Epithelial cell of proximal tubule (primary cell): ENCODE results near the gene KREMEN2. TPM values are rescaled to one million over a fixed set of nuclear protein-coding genes. Genes with fewer than 3 reads are reported as not detected.

Experiments
- DNase-seq: peaks from one replicate; pipeline ENCODE4 v3.0.0-alpha.2; 2011; ENCODE audit warnings: low read depth
- H3K4me3 ChIP-seq: 2 replicates; pipeline ENCODE4 v1.5.1; 2011; ENCODE audit warnings: low read depth, mild to moderate bottlenecking, low read length
- total RNA-seq: library from RNA; depleted of rRNA; stranded (reverse); fragments of >200 nt; gene quantifications from 2 replicates; pipeline ENCODE4 v1.2.3, GENCODE V29; 2015
- TF ChIP-seq, protein P1 (sequence below): conservative IDR thresholded peaks from 2 replicates; pipeline ENCODE4 v1.5.1; 2012; ENCODE audit warnings: low read depth, mild to moderate bottlenecking, low read length

The KREMEN2 gene
- total RNA-seq, 1 donor from 2014 or later: 4.2 TPM

DNA sequence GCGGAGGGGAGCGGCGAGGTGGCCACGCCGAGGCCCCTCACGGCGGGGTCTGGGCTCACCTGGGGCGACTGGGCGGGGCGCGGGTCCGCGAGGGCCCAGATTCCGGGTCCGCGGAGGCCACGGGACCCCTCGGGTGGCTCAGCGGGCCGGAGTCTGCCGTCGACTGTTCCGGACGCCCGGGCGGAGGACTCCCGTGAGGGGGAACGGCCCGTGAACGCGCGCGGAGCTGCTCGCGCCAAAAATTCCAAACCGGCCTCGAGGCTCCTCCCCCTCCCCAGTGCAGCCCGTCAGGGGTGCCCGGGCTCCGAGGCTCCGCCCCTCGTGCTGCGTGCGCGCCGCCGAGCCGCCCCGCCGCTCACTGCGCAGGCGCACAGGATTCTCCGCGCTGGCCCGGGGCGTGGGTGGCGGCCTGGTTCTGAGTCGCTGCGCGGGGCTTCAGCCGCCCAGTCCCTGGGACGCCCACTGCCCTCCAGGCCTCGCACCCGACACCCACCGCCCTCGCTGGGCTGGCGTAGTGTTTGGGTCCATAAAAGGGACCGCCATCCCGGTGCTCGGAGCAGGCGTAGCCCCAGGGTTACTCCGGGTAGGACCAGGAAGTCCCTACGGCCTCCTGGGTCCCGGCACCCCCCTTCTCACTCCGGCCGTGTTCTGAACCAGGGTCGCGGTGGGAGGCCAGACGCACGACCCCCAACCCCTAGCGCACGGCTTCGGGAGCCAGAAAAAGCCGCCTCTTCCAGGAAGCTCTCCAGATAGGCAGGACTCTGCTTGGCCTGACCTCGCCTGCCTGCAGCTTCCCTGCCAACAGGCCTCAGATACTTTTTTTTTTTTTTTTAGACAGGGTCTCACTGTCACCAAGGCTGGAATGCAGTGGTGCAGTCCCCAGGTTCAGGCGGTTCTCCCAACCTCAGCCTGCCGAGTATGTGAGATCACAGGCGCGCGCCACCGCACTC lies 16.4 kb downstream of the KREMEN2 start, which contains the start of gene PKMYT1:
PKMYT1 (minus strand) TSS at position 220 of the 950 bp plus-strand sequence. CDS start 789 bp downstream, outside the sequence.
- no peak for DNase-seq
- peak within 1 kb of the TSS; percentile 90 for H3K4me3 ChIP-seq
- TF ChIP-seq, protein P1, sequence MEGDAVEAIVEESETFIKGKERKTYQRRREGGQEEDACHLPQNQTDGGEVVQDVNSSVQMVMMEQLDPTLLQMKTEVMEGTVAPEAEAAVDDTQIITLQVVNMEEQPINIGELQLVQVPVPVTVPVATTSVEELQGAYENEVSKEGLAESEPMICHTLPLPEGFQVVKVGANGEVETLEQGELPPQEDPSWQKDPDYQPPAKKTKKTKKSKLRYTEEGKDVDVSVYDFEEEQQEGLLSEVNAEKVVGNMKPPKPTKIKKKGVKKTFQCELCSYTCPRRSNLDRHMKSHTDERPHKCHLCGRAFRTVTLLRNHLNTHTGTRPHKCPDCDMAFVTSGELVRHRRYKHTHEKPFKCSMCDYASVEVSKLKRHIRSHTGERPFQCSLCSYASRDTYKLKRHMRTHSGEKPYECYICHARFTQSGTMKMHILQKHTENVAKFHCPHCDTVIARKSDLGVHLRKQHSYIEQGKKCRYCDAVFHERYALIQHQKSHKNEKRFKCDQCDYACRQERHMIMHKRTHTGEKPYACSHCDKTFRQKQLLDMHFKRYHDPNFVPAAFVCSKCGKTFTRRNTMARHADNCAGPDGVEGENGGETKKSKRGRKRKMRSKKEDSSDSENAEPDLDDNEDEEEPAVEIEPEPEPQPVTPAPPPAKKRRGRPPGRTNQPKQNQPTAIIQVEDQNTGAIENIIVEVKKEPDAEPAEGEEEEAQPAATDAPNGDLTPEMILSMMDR: no peak

DNA sequence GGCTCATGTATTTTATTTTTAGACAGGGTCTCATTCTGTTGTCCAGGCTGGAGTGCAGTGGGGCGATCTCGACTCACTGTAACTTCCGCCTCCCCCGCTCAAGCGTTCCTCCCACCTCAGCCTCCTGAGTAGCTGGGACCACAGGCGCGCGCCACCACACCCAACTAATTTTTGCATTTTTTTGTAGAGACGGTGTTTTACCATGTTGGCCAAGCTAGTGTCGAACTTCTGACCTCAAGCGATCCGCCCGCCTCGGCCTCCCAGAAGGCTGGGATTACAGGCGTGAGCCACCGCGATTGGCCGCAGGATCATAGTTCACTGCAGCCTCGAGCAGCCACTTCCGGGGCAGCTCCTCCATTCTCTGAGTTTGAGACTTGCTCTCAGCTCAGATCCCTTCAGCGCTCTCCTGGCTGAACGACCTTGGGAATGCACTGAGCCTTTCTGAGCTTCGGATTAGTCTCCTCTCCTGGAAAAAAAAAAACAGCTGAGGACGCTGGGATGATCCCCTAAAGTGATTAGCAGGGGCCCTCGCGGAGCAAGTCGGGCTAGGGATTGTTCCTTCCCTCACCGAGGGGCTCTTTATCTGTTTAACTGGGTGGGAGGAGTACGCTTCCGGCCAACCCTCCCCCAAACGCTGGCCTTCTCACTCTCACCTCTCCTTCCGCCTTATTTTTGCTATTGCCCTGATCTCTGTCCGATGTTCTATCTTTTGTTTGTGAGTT lies 17.3 kb downstream of the KREMEN2 start:
- H3K4me3 ChIP-seq: peak overlapping the region; percentile 90
- no peak for DNase-seq
- TF ChIP-seq, protein P1: no peak

DNA sequence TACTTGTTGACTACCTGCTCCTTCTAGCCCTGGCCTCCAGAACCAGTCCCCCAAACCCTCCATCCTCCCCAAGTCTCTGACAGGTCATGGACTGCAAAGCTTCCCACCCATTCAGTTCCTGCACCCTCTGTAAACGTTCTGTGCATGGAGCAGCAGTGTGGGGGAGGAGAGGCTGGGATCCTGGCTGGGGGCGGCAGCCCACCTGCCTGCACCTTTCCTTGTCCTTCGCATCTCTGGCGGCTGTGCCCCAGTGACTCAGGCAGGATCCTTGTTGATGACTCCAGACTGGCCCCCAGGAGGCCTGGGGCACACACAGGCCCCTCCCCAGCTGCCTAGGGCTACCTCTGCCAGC lies 17.8 kb downstream of the KREMEN2 start:
- no peak for DNase-seq
- TF ChIP-seq, protein P1: no peak
- no peak overlapping the region for H3K4me3 ChIP-seq

DNA sequence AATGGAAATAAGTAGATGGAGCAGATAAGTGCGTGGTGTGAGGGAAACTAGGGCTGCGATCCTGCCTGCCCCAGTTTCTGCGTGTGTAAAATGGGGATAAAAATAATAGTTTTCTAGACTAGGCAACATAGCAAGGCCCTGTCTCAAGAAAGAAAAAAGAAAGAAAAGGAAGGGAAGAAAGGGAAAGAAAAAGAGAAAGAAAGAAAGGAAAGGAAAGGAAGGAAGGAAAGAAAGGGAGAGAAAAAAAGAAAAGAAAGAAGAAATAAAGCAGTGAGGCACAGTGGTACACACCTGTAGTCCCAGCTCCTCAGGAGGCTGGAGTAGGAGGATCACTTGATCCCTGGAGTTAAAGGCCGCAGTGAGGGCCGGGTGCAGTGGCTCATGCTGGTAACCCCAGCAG lies 18.3 kb downstream of the KREMEN2 start:
- no peak overlapping the region for H3K4me3 ChIP-seq
- TF ChIP-seq, protein P1: no peak

DNA sequence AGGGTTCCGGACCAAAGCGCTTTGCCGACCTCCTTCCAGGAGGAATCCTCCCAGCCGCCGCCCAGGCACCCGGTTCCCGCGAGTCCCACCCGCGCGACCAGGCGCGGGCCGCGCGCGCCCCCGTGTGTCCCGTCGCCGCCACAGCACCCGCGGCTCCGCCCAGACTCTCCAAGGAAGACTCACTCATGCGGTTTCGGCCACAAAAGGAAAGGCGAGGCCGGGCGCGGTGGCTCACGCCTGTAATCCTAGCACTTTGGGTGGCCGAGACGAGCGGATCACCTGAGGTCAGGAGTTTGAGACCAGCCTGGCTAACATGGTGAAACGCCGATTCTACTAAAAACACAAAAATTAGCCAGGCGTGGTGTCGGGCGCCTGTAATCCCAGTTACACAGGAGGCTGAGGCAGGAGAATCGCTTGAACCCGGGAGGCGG lies 19.6 kb downstream of the KREMEN2 start:
- peak overlapping the region; percentile 46 for H3K4me3 ChIP-seq
- TF ChIP-seq, protein P1: peak; percentile 76
- DNase-seq: no peak

More for the DNA sequence above, 18.3 kb downstream of the KREMEN2 start:
- DNase-seq: no peak

DNA sequence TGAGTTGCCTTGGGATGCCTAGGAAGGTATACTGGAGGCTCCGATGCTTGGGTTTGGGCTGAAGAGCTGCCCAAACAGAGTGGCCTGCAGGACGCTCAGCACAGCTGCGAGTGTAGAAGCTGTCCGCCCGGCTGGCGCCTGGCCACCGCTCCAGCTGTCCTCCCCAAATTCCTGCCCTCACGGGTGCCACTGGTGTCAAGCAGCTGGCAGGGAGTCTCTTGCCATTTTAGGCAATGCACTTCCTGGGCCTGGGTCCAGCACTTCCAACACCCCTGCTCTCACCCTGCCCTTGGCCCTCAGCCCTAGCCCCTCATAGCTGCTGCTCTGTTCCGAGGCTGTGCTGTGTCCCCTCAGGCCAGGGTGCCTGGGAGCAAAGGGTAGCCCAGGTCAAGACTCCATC lies 21.4 kb downstream of the KREMEN2 start:
- no peak for DNase-seq
- TF ChIP-seq, protein P1: no peak
- H3K4me3 ChIP-seq: no peak overlapping the region
